ENCODE data around the gene NAPSA. TPM values are rescaled to one million over a fixed set of nuclear protein-coding genes. Genes with fewer than 3 reads are reported as not detected.

NAPSA gene
- total and polyA plus RNA-seq, 9 of the 15 experiments (the other 6 are each of a cell fraction or from before 2014, with no cell fraction given): 0.25 to 1.9 (median 0.69) TPM

GRCh38 chr19:50358483-50359327, 6.7 kb downstream of the NAPSA start (continued):
- TF ChIP-seq ZNF280A (IDR thresholded peaks at IDR 0.05; ENCODE audit: low read depth, partially characterized antibody) (no peak), XRCC3 (IDR thresholded peaks at IDR 0.05) (no peak), PTBP1 (IDR thresholded peaks at IDR 0.05; ENCODE audit: low read depth, low read length) (no peak), ZHX1 (conservative IDR thresholded peaks at IDR 0.05; ENCODE audit: low read length) (no peak), FIP1L1 (IDR thresholded peaks at IDR 0.05; ENCODE audit: low read depth, low read length, poor library complexity, severe bottlenecking) (peak; percentile 72), RB1 (IDR thresholded peaks at IDR 0.05; ENCODE audit: low read depth) (peak; percentile 55; the same call in 1 of the 2 replicates), NR2C1 (IDR thresholded peaks at IDR 0.05) (no peak), NR2C1 (tag; IDR thresholded peaks at IDR 0.05) (peak; percentile 52; the same call in 1 of the 2 replicates), ATF7 (IDR thresholded peaks at IDR 0.05) (peak; percentile 99), RAD21 (CRISPR knock-in tag; conservative IDR thresholded peaks at IDR 0.05 in 1 of 2, IDR thresholded peaks at IDR 0.05 in 1 of 2) (no peak), ZNF408 (CRISPR knock-in tag; IDR thresholded peaks at IDR 0.05; ENCODE audit: low read depth) (no peak), ZNF785 (CRISPR knock-in tag; IDR thresholded peaks at IDR 0.05) (no peak), SP2 (IDR thresholded peaks at IDR 0.05; ENCODE audit: extremely low read depth, low read depth, low read length, poor library complexity, severe bottlenecking) (no peak), PPARD (CRISPR knock-in tag; IDR thresholded peaks at IDR 0.05) (no peak), ZBTB1 (CRISPR knock-in tag; IDR thresholded peaks at IDR 0.05; ENCODE audit: borderline replicate concordance, low read depth) (no peak), CBX5 (IDR thresholded peaks at IDR 0.05; ENCODE audit: borderline replicate concordance, low read depth) (no peak), ETS1 (conservative IDR thresholded peaks at IDR 0.05; ENCODE audit: control insufficient read depth, low read depth, low read length) (0 out of 2 replicates have a peak, but pooled peaks have one; percentile 49), HDGF (IDR thresholded peaks at IDR 0.05) (no peak), ZNF263 (CRISPR knock-in tag; IDR thresholded peaks at IDR 0.05; ENCODE audit: borderline replicate concordance) (peak; percentile 68; the same call in 1 of the 2 replicates), HIVEP1 (CRISPR knock-in tag; IDR thresholded peaks at IDR 0.05) (peak; percentile 57; the same call in 1 of the 2 replicates)

All from K562 (cell line).